ENCODE results near the gene DNM3.

- no peak for TF ChIP-seq POLR2A (IDR thresholded peaks at IDR 0.05; ENCODE audit: low read length)
- no peak for TF ChIP-seq GATA1 (IDR thresholded peaks at IDR 0.05; ENCODE audit: low read depth, low read length)
These were observed 558.7 kb downstream of the DNM3 start for GRCh38 chr1:172399756-172400721.
